Adrenal gland (tissue), 12 donors: ENCODE results near the gene TENT5C. TPM values are rescaled to one million over a fixed set of nuclear protein-coding genes. Genes with fewer than 3 reads are reported as not detected.
A peak's percentile ranks its signal among the peaks of the same experiment; 100 is the strongest.

ENCODE experiments used
- DNase-seq, 7 donors: peaks; one replicate each; pipeline ENCODE4 v3.0.0-alpha.2; 2019 to 2020
- H3K27ac ChIP-seq, 5 donors: fragments of 200-600 bp; sonication (generic) in 4 of 5; 1 replicate in 3 of 5; 2 replicates in 2 of 5; pipeline versions ENCODE4 v1.5.1 to v1.8.0; 2016 to 2020; ENCODE audit warnings: mild to moderate bottlenecking in 1 of 5
- H3K27me3 ChIP-seq: fragments of 200-600 bp; 2 replicates; pipeline ENCODE4 v1.8.0; 2021
- H3K36me3 ChIP-seq, 2 donors: fragments of 200-600 bp; replicated peaks in 1 of 2; 1 replicate in 1 of 2; 2 replicates in 1 of 2; pipeline versions ENCODE4 v1.5.1 to v1.8.0; 2018 to 2022
- H3K4me1 ChIP-seq, 2 donors: fragments of 200-600 bp; replicated peaks in 1 of 2; 1 replicate in 1 of 2; 2 replicates in 1 of 2; pipeline versions ENCODE4 v1.5.1 to v1.8.0; 2018 to 2021
- H3K4me3 ChIP-seq, 4 donors: fragments of 200-600 bp; sonication (generic) in 3 of 4; one replicate each; pipeline ENCODE4 v1.5.1; 2016 to 2018
- H3K9me3 ChIP-seq, 3 donors: fragments of 200-600 bp; sonication (generic) in 1 of 3; replicated peaks in 1 of 3; 1 replicate in 2 of 3; 2 replicates in 1 of 3; pipeline versions ENCODE4 v1.5.1 to v1.8.0; 2016 to 2021
- CTCF ChIP-seq, 6 experiments: fragments of 450-650 bp in 4 of 6; fragments of 200-600 bp in 2 of 6; sonication (generic) in 1 of 6; IDR thresholded peaks; 1 replicate in 5 of 6; 2 replicates in 1 of 6; pipeline versions ENCODE4 v1.5.1 to v1.8.0; 2016 to 2021; ENCODE audit warnings: antibody characterized with exemption in 6 of 6, mild to moderate bottlenecking in 2 of 6, moderate library complexity in 1 of 6
- POLR2A ChIP-seq, 2 donors: fragments of 450-650 bp; IDR thresholded peaks; one replicate each; pipeline ENCODE4 v1.6.1; 2017; ENCODE audit warnings: antibody characterized with exemption in 2 of 2, mild to moderate bottlenecking in 2 of 2, moderate library complexity in 1 of 2
- WGBS, 4 donors: extraction: QIAGEN DNeasy Blood & Tissue Kit in 2 of 4; methylation state at CpG; one replicate each; pipeline versions ENCODE4 v1.1.5 to v1.1.7; 2013 to 2017; 5-methylcytosine and 5-hydroxymethylcytosine counted together
- intact Hi-C, 2 donors: fragments of 100-400 bp; cut with DNase I; formaldehyde crosslinking; loops; one replicate each; pipeline versions ENCODE4 v1.14.1 to v1.15.0; 2022 to 2023
- polyA plus RNA-seq, 3 donors: library from polyadenylated mRNA; stranded (reverse); fragments of 200-250 nt in 2 of 3; fragments of 350-450 nt in 1 of 3; fragmentation: Illumina TruSeq in 1 of 3; extraction: RNeasy Lipid Tissue Mini Kit (QIAGEN cat#74804) in 1 of 3; gene quantifications; one replicate each; pipeline ENCODE4 v1.2.3, GENCODE V29; 2013 to 2014
- total RNA-seq, 9 donors: library from RNA; depleted of rRNA in 4 of 9; stranded (reverse); fragments of >200 nt in 4 of 9; fragments of 120-200 nt in 1 of 9; fragmentation: NEBNext Ultra II Directional in 1 of 9; extraction: Animal tissue kit (Norgen Biotek cat#: 25700) in 1 of 9; gene quantifications; one replicate each; pipeline versions ENCODE4 v1.1.0 to v1.2.4, GENCODE V29; 2013 to 2023
- donor health status: healthy with polysubstance abuse.
- donor health status: Bipolar disorder and iron deficiency.
- donor health status: DM: yes; HTN: yes; CAD: no.
- donor health status: DM: no; HTN: no; CAD: no.
- donor health status: DM: no; HTN: no; CAD: no.
- donor health status: DM: yes; HTN: yes; CAD: no.

Gene TENT5C
- total and polyA plus RNA-seq, 12 donors, result 0.54 to 8.5 (median 2.0) TPM

- H3K4me3 ChIP-seq, result no peak overlapping the region
- no peaks in the 10 kb centered on the region for H3K36me3 ChIP-seq
- 76 to 88% (median 84%) methylated on average over 4 of the region's 4 CpGs for WGBS, 4 donors
- no peak overlapping the region for H3K27ac ChIP-seq
- no peaks in the 10 kb centered on the region for H3K9me3 ChIP-seq
- DNase-seq, result no peak
- H3K4me1 ChIP-seq, result peaks cover 0 to 17% of the 10 kb centered on the region in 2 donors
- TF ChIP-seq POLR2A (IDR thresholded peaks at IDR 0.05), result no peak
- no peak for TF ChIP-seq CTCF (IDR thresholded peaks at IDR 0.05)
- H3K27me3 ChIP-seq, result no peaks in the 10 kb centered on the region
- intact Hi-C loops, result no loop called here
Observed at GRCh38 chr1:117602862-117603261, 3.0 kb upstream of the TENT5C start.

DNA sequence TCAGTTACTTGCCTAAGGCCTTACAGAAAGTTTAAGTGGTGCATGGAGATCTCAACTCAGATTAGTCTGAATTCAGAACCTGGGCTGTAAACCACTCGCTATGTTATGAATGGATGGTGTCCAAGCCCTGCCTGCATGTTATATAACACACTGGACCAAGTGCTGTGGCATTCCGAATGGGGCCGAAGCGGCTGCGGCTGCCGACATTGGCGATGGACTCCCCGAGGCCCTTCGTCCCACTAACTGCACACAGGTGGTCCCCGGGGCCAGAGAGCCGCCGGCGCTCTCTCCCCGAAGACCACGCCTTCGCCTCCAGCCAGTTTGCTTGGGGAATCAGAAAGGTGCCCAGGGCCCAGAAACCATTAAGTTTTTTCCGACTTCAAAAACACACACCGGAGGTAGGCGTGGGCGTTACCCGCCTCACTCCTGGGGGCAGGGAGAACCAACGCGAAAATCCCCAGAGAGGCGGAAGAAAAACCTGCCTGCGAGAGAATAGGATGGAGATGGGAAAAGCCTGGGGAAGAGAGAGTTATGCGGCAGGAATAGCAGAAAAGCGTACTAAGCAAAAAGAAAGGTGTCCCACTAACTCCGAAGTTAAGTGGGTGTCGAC is 579 bp upstream of the TENT5C start:
- H3K36me3 ChIP-seq, result no peaks in the 10 kb centered on the region
- intact Hi-C loops, result loop anchor here in 1 of 2 donors (5.0 kb wide), 1 partner anchor 152 kb away; no protein-coding TSS in a partner anchor
- peak in 6 of 7 donors; percentile 45 to 71 (median 54) for DNase-seq
- peaks cover 0 to 17% of the 10 kb centered on the region in 2 donors for H3K4me1 ChIP-seq
- H3K9me3 ChIP-seq, result no peaks in the 10 kb centered on the region
- no peaks in the 10 kb centered on the region for H3K27me3 ChIP-seq
- H3K4me3 ChIP-seq, result peak overlapping the region; percentile 20 to 93 (median 52)
- peak overlapping the region in 4 of 5 donors; percentile 33 to 78 (median 66) for H3K27ac ChIP-seq
- 0 to 1% (median 0%) methylated on average over 23 to 29 of the region's 29 CpGs for WGBS, 4 donors
- TF ChIP-seq POLR2A (IDR thresholded peaks at IDR 0.05), result no peak
- no peak for TF ChIP-seq CTCF (IDR thresholded peaks at IDR 0.05)

- TF ChIP-seq CTCF (IDR thresholded peaks at IDR 0.05) (no peak), POLR2A (IDR thresholded peaks at IDR 0.05) (peak in 1 of 2 donors; percentile 35)
- DNase-seq, result peak; percentile 33 to 65 (median 48)
- Histone ChIP-seq H3K36me3 (no peaks in the 10 kb centered on the region), H3K9me3 (no peaks in the 10 kb centered on the region), H3K4me3 (peak overlapping the region; percentile 45 to 93 (median 80)), H3K4me1 (peaks cover 0 to 17% of the 10 kb centered on the region in 2 donors), H3K27me3 (no peaks in the 10 kb centered on the region), H3K27ac (peak overlapping the region in 4 of 5 donors; percentile 15 to 77 (median 66))
- WGBS, 4 donors, result 2 to 6% (median 4%) methylated on average over 14 to 37 of the region's 37 CpGs
- intact Hi-C loops, result loop anchor here in 1 of 2 donors (5.0 kb wide), 1 partner anchor 150 kb away; no protein-coding TSS in a partner anchor
Observed at GRCh38 chr1:117606649-117607430, 992 bp downstream of the TENT5C start.

- H3K4me1 ChIP-seq, result peaks cover 0 to 17% of the 10 kb centered on the region in 2 donors
- H3K27ac ChIP-seq, result peak overlapping the region in 3 of 5 donors; percentile 63 to 77 (median 69)
- peak; percentile 22 to 62 (median 43) for DNase-seq
Observed at GRCh38 chr1:117607471-117607870, 1.6 kb downstream of the TENT5C start.

More at GRCh38 chr1:117607471-117607870, 1.6 kb downstream of the TENT5C start:
- Histone ChIP-seq H3K4me3 (peak overlapping the region in 2 of 4 donors; percentile 79 to 93), H3K36me3 (no peaks in the 10 kb centered on the region), H3K9me3 (no peaks in the 10 kb centered on the region), H3K27me3 (no peaks in the 10 kb centered on the region)
- 22 to 33% (median 28%) methylated on average over 6 of the region's 6 CpGs for WGBS, 4 donors
- no peak for TF ChIP-seq CTCF (IDR thresholded peaks at IDR 0.05)
- TF ChIP-seq POLR2A (IDR thresholded peaks at IDR 0.05), result peak in 1 of 2 donors; percentile 28
- intact Hi-C loops, result loop anchor here in 1 of 2 donors (5.0 kb wide), 1 partner anchor 150 kb away; no protein-coding TSS in a partner anchor
